DOHH2 (cell line): ENCODE results near the gene DUS4L.

Source experiments
- H3F3A ChIP-seq: fragments of 200-600 bp; sonication (generic), shearing (Covaris generic); 2 replicates; pipeline ENCODE4 v1.6.0; 2016; ENCODE audit warnings: antibody characterized with exemption, mild to moderate bottlenecking; ENCODE audit not compliant: control insufficient read depth, insufficient read depth
- H3K27ac ChIP-seq: fragments of 200-600 bp; sonication (generic); 2 replicates; pipeline ENCODE4 v1.5.1; 2014; ENCODE audit warnings: low read depth, mild to moderate bottlenecking, low read length, moderate library complexity
- H3K27me3 ChIP-seq: fragments of 200-600 bp; sonication (generic); 2 replicates; pipeline ENCODE4 v1.6.1; 2014; ENCODE audit warnings: mild to moderate bottlenecking, low read length, mixed read lengths; ENCODE audit not compliant: control insufficient read depth
- H3K36me3 ChIP-seq: fragments of 200-600 bp; sonication (generic); 2 replicates; pipeline ENCODE4 v1.6.1; 2014; ENCODE audit warnings: mild to moderate bottlenecking, low read length, moderate library complexity, mixed read lengths; ENCODE audit not compliant: control insufficient read depth
- H3K4me1 ChIP-seq: fragments of 200-600 bp; sonication (generic); 2 replicates; pipeline ENCODE4 v1.6.1; 2014; ENCODE audit warnings: mild to moderate bottlenecking, low read length, mixed read lengths; ENCODE audit not compliant: control insufficient read depth
- H3K4me2 ChIP-seq: fragments of 200-600 bp; sonication (generic); 2 replicates; pipeline ENCODE4 v1.6.0; 2014; ENCODE audit warnings: mild to moderate bottlenecking, low read length, moderate library complexity
- H3K4me3 ChIP-seq: fragments of 200-600 bp; sonication (generic); 2 replicates; pipeline ENCODE4 v1.5.1; 2014; ENCODE audit warnings: mild to moderate bottlenecking, low read length, mixed read lengths
- H3K79me2 ChIP-seq: fragments of 200-600 bp; sonication (generic); 2 replicates; pipeline ENCODE4 v1.6.1; 2014; ENCODE audit warnings: mild to moderate bottlenecking, low read length, mixed read lengths; ENCODE audit not compliant: control insufficient read depth
- H3K9me2 ChIP-seq: fragments of 200-600 bp; sonication (generic); replicated peaks from 2 replicates; pipeline ENCODE4 v1.6.1; 2014; ENCODE audit warnings: mild to moderate bottlenecking, low read length, mixed read lengths; ENCODE audit not compliant: control insufficient read depth
- H3K9me3 ChIP-seq: fragments of 200-600 bp; sonication (generic); 2 replicates; pipeline ENCODE4 v1.6.1; 2014; ENCODE audit warnings: antibody characterized with exemption, low read length, mixed read lengths; ENCODE audit not compliant: control insufficient read depth, insufficient read depth
- H4K20me1 ChIP-seq: fragments of 200-600 bp; sonication (generic); 2 replicates; pipeline ENCODE4 v1.6.0; 2014; ENCODE audit warnings: low read depth, mild to moderate bottlenecking, antibody characterized with exemption, low read length, moderate library complexity; ENCODE audit not compliant: control insufficient read depth, insufficient read depth
- CTCF ChIP-seq: fragments of 200-600 bp; sonication (generic); IDR thresholded peaks from one replicate; pipeline ENCODE4 v1.5.1; 2014; ENCODE audit warnings: antibody characterized with exemption, mild to moderate bottlenecking, low read depth, low read length; ENCODE audit not compliant: poor library complexity, severe bottlenecking
- EZH2phosphoT487 ChIP-seq: fragments of 200-600 bp; sonication (generic); IDR thresholded peaks from 2 replicates; pipeline ENCODE4 v1.6.1; 2017; ENCODE audit warnings: borderline replicate concordance, mild to moderate bottlenecking, antibody characterized with exemption, low read length, moderate library complexity, mixed read lengths

Gene DUS4L

DNA sequence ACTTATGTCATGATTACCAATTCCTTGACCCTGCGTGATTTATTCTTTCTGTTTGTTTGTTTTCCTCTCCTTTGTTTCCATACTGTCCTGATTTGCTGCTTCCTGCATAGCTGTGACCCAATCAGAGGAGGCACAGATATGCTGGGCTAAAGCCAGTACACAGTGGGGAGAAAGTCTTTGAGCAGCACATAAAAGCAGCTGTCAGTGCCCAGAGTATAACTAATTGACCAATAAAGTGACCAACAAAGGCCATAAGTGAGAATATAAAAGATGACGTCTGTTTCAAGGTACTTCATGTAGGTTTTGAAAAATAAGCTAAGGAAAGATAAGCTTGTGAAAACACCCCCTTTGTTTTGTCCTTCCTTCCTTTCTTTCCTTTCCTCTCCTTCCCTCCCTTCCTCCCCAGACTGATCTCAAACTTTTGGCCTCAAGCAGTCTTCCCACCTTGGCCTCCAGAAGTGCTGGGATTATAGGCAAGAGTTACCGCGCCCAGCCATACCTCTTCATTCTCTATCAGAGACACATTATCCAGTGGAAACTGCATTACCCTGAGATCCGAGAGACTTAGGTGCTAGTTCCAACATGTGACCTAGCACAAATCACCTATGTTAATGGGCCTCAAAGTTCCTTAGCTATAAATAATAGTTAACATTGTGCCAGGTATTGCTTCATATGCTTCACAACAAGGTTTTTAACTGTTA lies 33.3 kb downstream of the DUS4L start:
- H3K4me3 ChIP-seq = no peak overlapping the region
- H3K4me2 ChIP-seq = no peak overlapping the region
- no peaks in the 10 kb centered on the region for H3K4me1 ChIP-seq
- H3K36me3 ChIP-seq = peaks cover 38% of the 10 kb centered on the region
- no peaks in the 10 kb centered on the region for H3K9me3 ChIP-seq
- H3F3A ChIP-seq = 0 out of 2 replicates have a peak, but pooled peaks cover 3% of the 10 kb centered on the region
- H3K27me3 ChIP-seq = no peaks in the 10 kb centered on the region
- H3K79me2 ChIP-seq = no peaks in the 10 kb centered on the region
- H4K20me1 ChIP-seq = no peaks in the 10 kb centered on the region
- no peak for TF ChIP-seq CTCF
- no peak for TF ChIP-seq EZH2phosphoT487
- H3K9me2 ChIP-seq = no peaks in the 10 kb centered on the region
- no peak overlapping the region for H3K27ac ChIP-seq

DNA sequence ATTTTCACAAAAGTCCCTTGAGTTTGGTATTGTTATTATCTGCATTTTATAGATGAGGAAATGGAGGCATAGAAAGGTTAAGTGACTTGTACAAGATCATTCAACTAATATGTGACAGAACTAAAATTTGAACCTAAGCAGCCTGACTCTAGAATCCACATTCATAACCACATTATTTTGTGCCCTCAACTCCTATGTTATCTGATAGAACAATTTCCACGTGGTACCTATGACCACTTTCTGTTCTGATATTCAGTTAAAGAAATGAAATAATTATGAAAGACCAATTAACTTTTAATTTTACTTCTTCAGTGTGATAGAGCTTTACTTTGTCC lies 33.8 kb downstream of the DUS4L start:
- H3K27me3 ChIP-seq = no peaks in the 10 kb centered on the region
- H3K4me1 ChIP-seq = no peaks in the 10 kb centered on the region
- H3K36me3 ChIP-seq = peaks cover 42% of the 10 kb centered on the region
- H3K4me3 ChIP-seq = no peak overlapping the region
- H3K27ac ChIP-seq = no peak overlapping the region
- H3K9me2 ChIP-seq = no peaks in the 10 kb centered on the region
- 0 out of 2 replicates have a peak, but pooled peaks cover 3% of the 10 kb centered on the region for H3F3A ChIP-seq
- no peaks in the 10 kb centered on the region for H3K79me2 ChIP-seq
- TF ChIP-seq CTCF (no peak), EZH2phosphoT487 (no peak)
- H3K4me2 ChIP-seq = no peak overlapping the region
- H4K20me1 ChIP-seq = no peaks in the 10 kb centered on the region
- no peaks in the 10 kb centered on the region for H3K9me3 ChIP-seq

DNA sequence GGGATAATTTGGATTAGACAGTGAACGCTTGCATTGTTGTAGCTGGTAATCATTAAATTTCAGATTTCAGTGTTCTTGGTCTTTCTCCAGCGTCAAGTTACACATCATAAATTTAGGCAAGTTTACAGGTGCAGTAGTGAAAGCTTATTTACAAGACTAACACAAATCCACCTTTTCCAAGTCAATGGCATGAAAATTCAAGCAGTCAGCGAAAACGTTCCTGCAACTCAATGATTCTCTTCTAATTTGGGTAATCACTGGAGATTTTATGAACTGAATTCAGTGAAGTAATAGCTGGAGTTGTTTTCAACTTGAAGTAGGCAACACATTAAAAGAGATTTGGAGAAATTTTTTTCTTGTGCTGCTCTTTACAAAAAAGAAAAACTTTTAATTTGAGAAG lies 34.2 kb downstream of the DUS4L start:
- Histone ChIP-seq H3K36me3 (peaks cover 43% of the 10 kb centered on the region), H3K4me3 (no peak overlapping the region), H3F3A (0 out of 2 replicates have a peak, but pooled peaks cover 3% of the 10 kb centered on the region)

More for the DNA sequence above, 34.2 kb downstream of the DUS4L start:
- no peaks in the 10 kb centered on the region for H3K9me3 ChIP-seq
- no peaks in the 10 kb centered on the region for H3K27me3 ChIP-seq
- no peaks in the 10 kb centered on the region for H3K4me1 ChIP-seq
- no peak overlapping the region for H3K27ac ChIP-seq
- TF ChIP-seq EZH2phosphoT487 (no peak), CTCF (no peak)
- H3K79me2 ChIP-seq = no peaks in the 10 kb centered on the region
- H3K4me2 ChIP-seq = no peak overlapping the region
- H3K9me2 ChIP-seq = no peaks in the 10 kb centered on the region
- no peaks in the 10 kb centered on the region for H4K20me1 ChIP-seq
